IPS DF 6.9 (cell line): ENCODE data around the gene PGAP3.

ENCODE experiments used
- DNase-seq: peaks from one replicate; pipeline ENCODE4 v3.0.0-alpha.2; 2013; ENCODE audit warnings: low read depth, low spot score
- H3K27ac ChIP-seq: one replicate; pipeline ENCODE4 v1.5.1; 2013; ENCODE audit warnings: low read length, control low read depth
- H3K27me3 ChIP-seq: 2 replicates; pipeline ENCODE4 v1.6.1; 2013; ENCODE audit warnings: mild to moderate bottlenecking, low read length; ENCODE audit not compliant: control insufficient read depth, insufficient read depth
- H3K36me3 ChIP-seq: 2 replicates; pipeline ENCODE4 v1.6.1; 2013; ENCODE audit warnings: low read length; ENCODE audit not compliant: control insufficient read depth, insufficient read depth
- H3K4me1 ChIP-seq: 2 replicates; pipeline ENCODE4 v1.6.1; 2013; ENCODE audit warnings: low read length; ENCODE audit not compliant: control insufficient read depth, insufficient read depth
- H3K4me3 ChIP-seq: 2 replicates; pipeline ENCODE4 v1.5.1; 2013; ENCODE audit warnings: mild to moderate bottlenecking, low read length
- H3K9me3 ChIP-seq: 2 replicates; pipeline ENCODE4 v1.6.1; 2013; ENCODE audit warnings: low read length, inconsistent platforms; ENCODE audit not compliant: control insufficient read depth, insufficient read depth
- WGBS: extraction: QIAGEN DNeasy Blood & Tissue Kit; methylation state at CpG from one replicate; pipeline ENCODE4 v1.1.7; 2013; ENCODE audit warnings: mixed read lengths, missing lambda C conversion rate; ENCODE audit not compliant: insufficient read length, insufficient coverage; 5-methylcytosine and 5-hydroxymethylcytosine counted together

PGAP3 gene

DNA sequence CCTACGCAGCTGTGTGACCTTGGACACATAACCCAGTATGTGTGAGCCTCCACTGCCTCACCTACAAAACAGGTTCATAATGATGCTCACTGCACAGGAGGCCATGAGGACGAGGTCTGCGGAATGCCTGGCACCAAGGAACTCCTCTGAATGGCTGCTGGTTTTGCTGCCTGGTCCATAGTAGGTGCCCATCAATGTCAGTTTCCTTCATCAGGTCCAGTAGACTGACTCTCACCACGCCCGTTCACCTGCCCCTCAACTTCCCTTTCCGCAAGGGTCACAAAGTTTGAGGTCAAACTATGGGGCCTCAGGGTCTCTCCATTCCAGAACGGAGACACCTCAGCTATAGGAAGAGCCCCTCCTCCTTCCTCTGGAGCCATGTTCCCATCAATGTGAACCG is 10.8 kb downstream of the PGAP3 start:
- Histone ChIP-seq H3K9me3 (no peaks in the 10 kb centered on the region), H3K4me1 (peaks cover 1% of the 10 kb centered on the region; the same call in 1 of the 2 replicates), H3K27ac (no peak overlapping the region), H3K27me3 (no peaks in the 10 kb centered on the region), H3K4me3 (no peak overlapping the region), H3K36me3 (no peaks in the 10 kb centered on the region)
- no CpG with 5 or more reads among the region's 8 CpGs for WGBS
- DNase-seq, result no peak

DNA sequence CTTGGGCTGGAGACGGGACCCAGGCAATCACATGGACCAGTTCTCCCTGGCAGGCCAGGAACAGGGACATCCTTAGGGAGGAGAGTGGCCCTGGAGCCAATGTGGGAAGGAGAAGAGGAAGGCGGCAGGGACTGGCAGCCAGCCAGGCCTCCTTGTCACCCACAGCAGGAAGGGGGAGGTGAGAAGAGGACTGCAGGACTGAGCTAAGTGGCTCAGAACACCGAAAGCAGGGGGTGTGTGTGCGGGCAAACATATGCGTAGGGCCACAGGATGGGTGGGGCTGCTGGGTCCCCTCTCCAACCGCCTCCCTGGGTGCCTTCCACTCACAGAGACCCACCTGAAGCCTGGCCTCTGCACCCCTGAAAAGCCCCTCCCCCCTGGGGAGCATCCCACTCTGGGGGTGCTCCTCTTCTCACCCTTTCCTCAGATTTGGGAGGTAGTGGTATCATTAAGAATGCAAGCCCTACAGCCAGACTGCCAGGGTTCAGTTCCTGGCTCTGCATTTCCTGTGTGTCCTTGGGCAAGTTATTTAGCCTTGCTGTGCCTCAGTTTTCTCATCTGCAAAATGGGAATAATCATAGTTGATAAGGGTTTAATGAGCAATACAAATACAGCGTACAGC is 11.5 kb downstream of the PGAP3 start:
- Histone ChIP-seq H3K9me3 (no peaks in the 10 kb centered on the region), H3K36me3 (no peaks in the 10 kb centered on the region), H3K4me3 (no peak overlapping the region), H3K27me3 (no peaks in the 10 kb centered on the region), H3K4me1 (peaks cover 1% of the 10 kb centered on the region; the same call in 1 of the 2 replicates), H3K27ac (no peak overlapping the region)
- no CpG with 5 or more reads among the region's 7 CpGs for WGBS
- DNase-seq, result no peak

DNA sequence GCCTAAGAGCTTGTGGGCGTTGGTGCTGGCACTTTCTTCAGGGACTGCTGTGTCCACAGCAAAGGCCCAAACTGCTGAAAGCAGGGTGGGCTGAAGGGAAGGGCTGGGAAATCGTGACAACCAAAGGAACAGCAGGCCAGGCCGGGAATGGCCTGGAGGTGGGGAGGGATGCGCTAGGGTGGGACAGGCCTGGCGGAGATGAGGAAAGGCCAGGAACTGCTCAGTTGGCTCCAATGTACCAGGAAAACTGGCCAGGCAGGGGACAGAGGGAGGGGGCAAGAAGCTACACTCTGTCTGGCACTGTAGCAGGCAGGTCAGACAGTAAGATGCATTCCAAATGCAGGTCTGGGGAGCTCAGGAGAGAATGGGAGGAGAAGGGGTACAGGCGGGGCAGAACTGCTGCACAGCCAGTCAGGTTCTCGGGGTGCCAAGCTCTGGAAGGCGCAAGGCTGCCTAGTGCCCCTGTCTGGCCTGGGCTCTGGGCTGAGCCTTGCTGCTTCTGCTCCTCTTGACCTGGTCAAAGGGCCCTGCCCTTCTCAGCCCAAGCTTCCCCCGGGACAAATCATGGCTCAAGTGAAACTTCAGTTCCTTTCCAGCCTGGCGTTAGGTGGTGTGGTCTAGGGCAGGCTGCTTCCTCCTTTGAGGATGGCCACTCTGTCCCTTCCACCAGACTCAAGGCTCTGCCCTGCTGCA is 12.3 kb downstream of the PGAP3 start:
- H3K27ac ChIP-seq, result no peak overlapping the region
- no peak overlapping the region for H3K4me3 ChIP-seq
- no peaks in the 10 kb centered on the region for H3K9me3 ChIP-seq
- H3K4me1 ChIP-seq, result peaks cover 1% of the 10 kb centered on the region; the same call in 1 of the 2 replicates
- no peaks in the 10 kb centered on the region for H3K27me3 ChIP-seq
- H3K36me3 ChIP-seq, result no peaks in the 10 kb centered on the region
- no peak for DNase-seq
- WGBS, result no CpG with 5 or more reads among the region's 10 CpGs

DNA sequence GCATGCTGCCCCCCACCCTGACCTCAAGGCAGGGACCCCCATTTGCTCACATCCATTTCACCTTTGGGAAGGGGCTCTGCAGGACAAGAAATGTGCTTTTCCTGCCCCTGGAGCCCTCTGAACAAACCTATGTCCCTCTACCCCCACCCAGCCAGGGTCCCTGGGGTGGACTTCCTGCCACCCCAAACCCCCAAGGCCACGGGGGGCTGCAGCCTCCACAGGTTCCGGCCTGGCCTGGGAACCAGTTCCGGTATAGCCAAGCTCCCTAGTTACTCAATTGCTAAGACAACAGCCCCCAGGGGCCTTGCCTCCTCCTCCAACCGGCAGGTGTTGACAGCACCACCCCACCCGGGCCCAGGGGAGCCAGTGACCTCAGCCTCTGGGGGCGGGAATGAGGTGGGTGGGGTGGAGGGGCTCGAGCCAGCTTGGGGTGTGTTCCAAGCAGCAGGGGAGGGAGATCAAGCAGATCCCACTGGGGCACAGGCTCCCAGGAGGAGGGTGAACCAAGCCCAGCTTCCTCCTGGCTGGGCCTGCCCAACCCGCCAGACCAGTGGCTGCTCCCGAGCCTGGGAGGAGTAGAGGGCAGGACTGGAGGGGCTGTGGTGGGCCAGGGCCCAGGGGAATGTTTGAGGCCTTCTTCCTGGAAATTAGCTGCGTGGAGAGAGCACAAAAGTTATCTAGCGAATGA is 13.0 kb downstream of the PGAP3 start:
- H3K27me3 ChIP-seq, result no peaks in the 10 kb centered on the region
- no peak overlapping the region for H3K4me3 ChIP-seq
- peaks cover 1% of the 10 kb centered on the region; the same call in 1 of the 2 replicates for H3K4me1 ChIP-seq
- DNase-seq, result no peak
- no CpG with 5 or more reads among the region's 11 CpGs for WGBS
- no peaks in the 10 kb centered on the region for H3K9me3 ChIP-seq
- H3K27ac ChIP-seq, result no peak overlapping the region
- H3K36me3 ChIP-seq, result no peaks in the 10 kb centered on the region

DNA sequence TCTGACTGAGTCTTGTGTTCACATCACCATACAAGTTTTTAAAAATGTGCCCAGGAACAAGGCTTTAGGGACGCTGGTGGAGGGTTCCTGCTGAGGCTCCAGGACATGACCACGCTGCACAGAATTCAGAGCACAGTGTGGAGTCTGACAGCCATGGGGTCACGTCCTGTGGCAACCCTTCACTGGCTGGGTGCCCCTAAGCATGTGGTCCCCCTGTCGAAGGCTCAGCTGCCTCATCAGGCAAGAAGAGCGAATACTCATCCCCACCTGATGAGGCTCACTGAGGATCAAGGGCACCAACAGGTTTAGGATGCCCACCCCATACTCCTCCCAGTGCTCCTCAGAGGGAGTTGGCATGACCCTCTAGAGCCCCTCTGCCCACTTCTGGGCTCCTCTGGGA is 13.7 kb downstream of the PGAP3 start:
- Histone ChIP-seq H3K9me3 (no peaks in the 10 kb centered on the region), H3K27ac (no peak overlapping the region), H3K4me1 (peaks cover 1% of the 10 kb centered on the region; the same call in 1 of the 2 replicates), H3K27me3 (no peaks in the 10 kb centered on the region), H3K4me3 (no peak overlapping the region), H3K36me3 (no peaks in the 10 kb centered on the region)
- no peak for DNase-seq
- WGBS, result no CpG with 5 or more reads among the region's 5 CpGs

DNA sequence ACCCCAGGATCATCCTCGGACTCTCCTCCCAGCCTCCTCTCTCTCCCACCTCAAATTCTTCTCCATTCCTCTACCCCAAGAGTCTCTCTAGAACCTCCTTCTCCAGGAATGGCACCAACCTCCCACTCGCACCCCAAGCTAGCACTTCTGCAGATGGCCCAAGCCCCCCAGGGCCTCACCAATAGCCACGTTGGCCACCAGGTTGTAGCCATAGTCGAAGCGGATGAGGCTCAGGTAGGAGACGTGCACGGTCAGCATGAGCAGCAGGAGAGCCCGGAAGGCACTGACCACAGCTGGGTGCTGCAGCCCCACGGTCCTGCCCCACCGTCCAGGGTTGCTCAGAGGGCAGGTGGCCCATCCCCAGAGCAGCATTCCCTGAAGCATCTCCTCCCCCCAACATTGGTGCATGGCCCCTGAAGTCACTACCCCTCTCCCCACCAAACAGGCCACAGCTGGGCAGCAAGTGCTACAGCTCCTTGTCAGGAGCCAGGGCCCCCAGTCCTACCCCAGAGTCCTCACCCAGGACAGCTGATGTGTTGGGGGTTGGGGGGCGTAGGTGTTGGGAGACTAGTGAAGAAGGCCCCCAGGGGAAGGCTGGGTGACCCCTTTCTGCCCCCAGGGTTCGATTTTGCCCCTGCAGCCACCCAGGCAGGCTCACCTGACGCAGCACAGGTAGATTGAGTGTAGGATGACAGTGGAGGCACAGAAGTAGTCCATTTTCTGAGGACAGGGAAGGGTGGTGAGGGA is 14.3 kb downstream of the PGAP3 start:
- H3K27ac ChIP-seq, result no peak overlapping the region
- H3K36me3 ChIP-seq, result no peaks in the 10 kb centered on the region
- no peaks in the 10 kb centered on the region for H3K9me3 ChIP-seq
- DNase-seq, result no peak
- no CpG with 5 or more reads among the region's 13 CpGs for WGBS
- H3K4me1 ChIP-seq, result peaks cover 3% of the 10 kb centered on the region; the same call in 1 of the 2 replicates
- H3K4me3 ChIP-seq, result no peak overlapping the region
- no peaks in the 10 kb centered on the region for H3K27me3 ChIP-seq

DNA sequence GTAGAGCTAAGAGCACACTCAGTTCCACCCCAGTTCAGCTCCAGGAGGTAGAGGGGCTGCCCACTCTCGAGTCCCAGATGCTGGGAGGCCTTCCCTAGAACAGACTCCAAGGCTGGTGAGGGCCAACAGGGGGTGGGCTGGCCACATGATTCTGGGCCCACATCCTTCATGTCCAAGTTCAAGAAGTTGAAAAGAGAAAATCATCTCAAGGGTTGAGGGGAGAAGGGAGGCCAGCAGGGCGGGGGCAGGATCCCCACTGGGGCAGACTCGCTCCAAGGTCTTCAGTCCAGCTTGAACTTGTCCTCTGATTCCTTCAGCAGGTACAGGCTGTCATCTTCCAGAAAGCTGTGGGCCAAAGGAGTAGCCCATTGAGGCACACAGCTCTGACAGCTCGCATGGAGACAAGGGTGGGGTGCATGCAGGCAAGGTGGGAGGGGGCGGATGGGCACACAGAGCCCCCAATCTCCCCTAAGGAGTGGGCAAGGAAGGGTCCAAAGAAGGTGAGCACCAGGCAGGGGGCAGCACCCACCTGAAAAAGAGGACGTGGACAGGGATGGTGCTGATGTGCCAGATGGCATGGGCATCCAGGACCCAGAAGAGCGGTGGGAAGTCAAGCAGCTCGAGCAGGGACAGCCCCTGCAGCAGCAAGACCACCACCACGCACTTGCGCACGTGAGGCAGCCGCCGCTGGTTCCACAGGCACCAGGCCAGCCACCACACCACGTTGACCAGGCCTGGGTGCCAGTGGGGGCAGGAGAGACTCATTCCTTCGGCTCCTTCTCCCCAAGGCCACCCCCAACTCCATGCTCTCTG is 15.1 kb downstream of the PGAP3 start:
- Histone ChIP-seq H3K27ac (no peak overlapping the region), H3K9me3 (no peaks in the 10 kb centered on the region), H3K4me3 (no peak overlapping the region), H3K27me3 (no peaks in the 10 kb centered on the region), H3K4me1 (peaks cover 4% of the 10 kb centered on the region; the same call in 1 of the 2 replicates), H3K36me3 (no peaks in the 10 kb centered on the region)
- WGBS, result no CpG with 5 or more reads among the region's 15 CpGs
- no peak for DNase-seq

DNA sequence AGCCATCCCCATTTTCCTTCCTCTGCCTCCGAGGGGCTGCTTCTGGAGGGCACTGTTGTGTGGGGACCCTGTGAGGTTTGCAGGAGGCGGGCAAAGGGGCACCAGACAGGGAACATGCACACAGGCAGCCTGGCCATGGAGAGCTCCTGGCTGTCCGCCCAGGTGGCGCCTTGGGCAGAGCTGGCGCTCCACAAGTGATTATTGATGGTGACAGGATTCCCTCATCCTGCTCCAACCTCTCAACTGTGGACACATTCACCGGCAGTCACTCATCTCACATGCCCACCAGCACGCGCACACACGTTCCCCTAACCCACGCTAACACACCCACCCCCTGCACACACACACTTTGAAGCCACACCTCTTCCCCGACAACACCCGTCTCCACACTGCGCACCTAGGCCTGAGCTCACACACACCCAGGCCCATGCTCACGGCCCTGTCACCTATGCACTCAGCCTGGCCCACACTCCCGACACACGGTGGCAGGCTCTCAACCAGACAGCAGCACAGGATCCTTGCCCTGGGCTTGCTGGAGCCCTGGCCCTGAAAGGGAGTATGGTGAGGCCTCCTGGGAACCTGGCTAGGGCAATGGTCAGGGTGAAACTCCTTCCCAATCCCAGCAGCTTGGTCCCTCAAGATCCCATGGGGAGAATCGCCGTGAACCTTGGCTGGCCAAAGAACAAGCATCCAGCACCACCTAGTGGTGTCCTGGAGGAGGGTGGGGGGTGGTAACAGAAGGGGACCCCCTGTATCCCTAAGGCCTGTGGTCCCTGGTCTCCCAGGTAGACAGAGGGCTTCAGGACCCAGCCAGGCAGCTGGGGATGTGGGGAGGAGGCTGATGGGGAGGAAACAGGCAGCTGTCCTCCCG is 16.0 kb downstream of the PGAP3 start:
- H3K4me1 ChIP-seq, result peaks cover 6% of the 10 kb centered on the region
- H3K27me3 ChIP-seq, result no peaks in the 10 kb centered on the region; the same call in 1 of the 2 replicates
- H3K9me3 ChIP-seq, result no peaks in the 10 kb centered on the region
- peak; percentile 61 for DNase-seq
- 100% methylated on average over 5 of the region's 19 CpGs for WGBS
- no peak overlapping the region for H3K4me3 ChIP-seq
- H3K27ac ChIP-seq, result no peak overlapping the region
- H3K36me3 ChIP-seq, result no peaks in the 10 kb centered on the region

DNA sequence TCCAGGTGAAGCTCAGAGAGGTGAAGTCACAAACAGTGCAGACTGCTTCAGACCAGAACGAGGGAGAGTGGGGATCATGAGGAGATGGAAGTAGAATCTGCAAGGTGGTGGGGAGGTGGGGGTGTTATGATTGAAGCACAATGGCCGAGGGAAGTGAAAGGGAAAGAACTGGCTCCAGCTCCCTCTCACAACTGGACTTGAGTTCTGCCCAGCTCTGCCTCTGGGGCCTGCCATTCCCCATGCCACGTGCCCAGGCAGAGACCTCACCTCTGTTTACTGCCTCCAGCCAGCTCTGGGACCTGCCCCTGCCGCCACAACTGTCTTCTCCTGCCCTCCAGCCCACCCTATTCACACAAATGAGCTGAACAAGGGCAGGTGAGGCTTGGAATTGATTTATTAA is 17.1 kb downstream of the PGAP3 start:
- WGBS, result no CpG with 5 or more reads among the region's 4 CpGs
- no peaks in the 10 kb centered on the region; the same call in 1 of the 2 replicates for H3K27me3 ChIP-seq
- H3K27ac ChIP-seq, result no peak overlapping the region
- H3K36me3 ChIP-seq, result no peaks in the 10 kb centered on the region
- H3K4me1 ChIP-seq, result peaks cover 10% of the 10 kb centered on the region
- no peaks in the 10 kb centered on the region for H3K9me3 ChIP-seq
- DNase-seq, result no peak
- no peak overlapping the region for H3K4me3 ChIP-seq
